GM12864 (cell line): Measurements from ENCODE around the gene FCRL5.
A peak's percentile ranks its signal among the peaks of the same experiment; 100 is the strongest.

Source experiments
- DNase-seq: peaks from one replicate; pipeline ENCODE4 v3.0.0-alpha.2; 2011; ENCODE audit warnings: low read depth
- H3K4me3 ChIP-seq: 2 replicates; pipeline ENCODE4 v1.5.1; 2011; ENCODE audit warnings: mild to moderate bottlenecking, low read depth, low read length, control low read depth
- TF ChIP-seq, protein P1 (sequence below): IDR thresholded peaks from 2 replicates; pipeline ENCODE4 v1.5.1; 2011; ENCODE audit warnings: low read depth, mild to moderate bottlenecking, moderate library complexity, low read length, control low read depth, inconsistent platforms; ENCODE audit errors: missing control alignments

Gene FCRL5

GRCh38 chr1:157584503-157584902 is 32.2 kb upstream of the FCRL5 start:
- DNase-seq, result no peak
- no peak overlapping the region for H3K4me3 ChIP-seq
- TF ChIP-seq, protein P1, sequence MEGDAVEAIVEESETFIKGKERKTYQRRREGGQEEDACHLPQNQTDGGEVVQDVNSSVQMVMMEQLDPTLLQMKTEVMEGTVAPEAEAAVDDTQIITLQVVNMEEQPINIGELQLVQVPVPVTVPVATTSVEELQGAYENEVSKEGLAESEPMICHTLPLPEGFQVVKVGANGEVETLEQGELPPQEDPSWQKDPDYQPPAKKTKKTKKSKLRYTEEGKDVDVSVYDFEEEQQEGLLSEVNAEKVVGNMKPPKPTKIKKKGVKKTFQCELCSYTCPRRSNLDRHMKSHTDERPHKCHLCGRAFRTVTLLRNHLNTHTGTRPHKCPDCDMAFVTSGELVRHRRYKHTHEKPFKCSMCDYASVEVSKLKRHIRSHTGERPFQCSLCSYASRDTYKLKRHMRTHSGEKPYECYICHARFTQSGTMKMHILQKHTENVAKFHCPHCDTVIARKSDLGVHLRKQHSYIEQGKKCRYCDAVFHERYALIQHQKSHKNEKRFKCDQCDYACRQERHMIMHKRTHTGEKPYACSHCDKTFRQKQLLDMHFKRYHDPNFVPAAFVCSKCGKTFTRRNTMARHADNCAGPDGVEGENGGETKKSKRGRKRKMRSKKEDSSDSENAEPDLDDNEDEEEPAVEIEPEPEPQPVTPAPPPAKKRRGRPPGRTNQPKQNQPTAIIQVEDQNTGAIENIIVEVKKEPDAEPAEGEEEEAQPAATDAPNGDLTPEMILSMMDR, result no peak

DNA sequence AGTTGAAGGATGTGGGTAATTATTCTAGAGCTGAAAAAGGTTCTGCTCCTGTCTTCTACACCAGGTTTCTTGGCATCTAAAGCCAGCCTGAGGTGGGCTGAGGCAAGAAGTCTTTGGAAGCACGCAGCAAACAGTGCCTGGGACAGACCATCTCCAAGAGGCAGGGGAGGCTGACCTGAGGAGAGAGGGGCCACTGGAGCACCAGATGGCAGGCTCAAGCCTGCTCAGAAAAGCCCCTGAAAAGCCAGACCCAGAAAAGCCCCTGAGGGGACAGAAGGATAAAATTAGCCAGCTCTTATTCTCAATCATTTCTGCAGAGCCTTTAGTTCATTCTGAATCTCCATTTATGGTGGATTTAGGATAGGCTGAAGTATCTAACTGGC is 28.5 kb upstream of the FCRL5 start:
- no peak overlapping the region for H3K4me3 ChIP-seq
- TF ChIP-seq, protein P1, result no peak
- no peak for DNase-seq

DNA sequence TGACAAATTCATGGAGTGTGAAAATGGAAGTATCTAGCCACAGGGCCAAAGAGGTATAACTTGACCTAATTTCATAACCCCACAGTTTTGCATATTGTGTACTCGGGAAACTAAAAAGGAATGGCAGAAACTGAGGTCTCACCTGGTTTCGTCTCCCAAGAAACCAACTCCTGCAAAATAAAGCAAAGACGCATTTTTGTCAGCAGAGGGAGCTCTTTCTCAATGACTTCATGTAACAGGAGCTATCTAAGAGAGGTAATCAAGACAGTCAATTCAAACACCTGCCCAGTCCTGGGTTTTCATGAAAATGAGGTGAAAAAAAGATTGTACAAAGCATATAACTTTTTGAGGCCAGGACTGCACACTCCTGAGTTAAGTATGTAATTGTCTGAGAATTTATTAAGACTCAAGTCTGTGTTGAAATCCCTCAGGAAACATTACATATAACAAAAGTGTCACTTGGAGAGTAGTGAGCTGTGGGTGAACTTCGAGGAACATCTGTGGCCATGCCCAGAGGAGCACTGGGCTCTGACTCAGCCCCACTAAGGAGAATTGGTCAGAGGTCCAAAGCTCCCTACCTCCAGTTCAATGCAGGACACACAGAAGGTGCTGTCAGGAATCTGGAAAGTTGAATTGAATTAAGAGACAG is 28.0 kb upstream of the FCRL5 start:
- H3K4me3 ChIP-seq, result no peak overlapping the region
- TF ChIP-seq, protein P1, result peak; percentile 75
- DNase-seq, result no peak

DNA sequence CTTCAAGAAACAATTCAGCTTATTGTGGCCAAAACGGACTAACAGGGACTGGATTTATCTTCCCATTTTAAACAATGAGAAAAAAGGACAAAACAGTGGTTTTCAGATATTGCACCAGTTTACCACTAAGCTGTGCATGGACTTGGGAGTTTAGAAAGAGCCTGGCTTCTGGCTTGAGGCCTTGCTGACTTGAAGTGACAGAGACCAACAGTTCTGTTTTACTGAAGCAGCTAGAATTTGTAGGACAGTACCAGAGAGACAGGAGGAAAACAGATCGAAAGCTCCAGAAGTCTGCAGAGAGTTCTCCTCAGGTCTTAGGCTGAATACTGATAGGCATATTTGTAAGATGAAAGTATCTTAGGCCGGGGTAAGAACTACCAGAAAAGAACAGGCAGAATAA is 25.1 kb upstream of the FCRL5 start:
- H3K4me3 ChIP-seq, result no peak overlapping the region
- TF ChIP-seq, protein P1, result no peak
- DNase-seq, result no peak

- H3K4me3 ChIP-seq, result no peak overlapping the region
- peak; percentile 41 for DNase-seq
- TF ChIP-seq, protein P1, result no peak
These were observed 23.4 kb upstream of the FCRL5 start for GRCh38 chr1:157575744-157576143.

DNA sequence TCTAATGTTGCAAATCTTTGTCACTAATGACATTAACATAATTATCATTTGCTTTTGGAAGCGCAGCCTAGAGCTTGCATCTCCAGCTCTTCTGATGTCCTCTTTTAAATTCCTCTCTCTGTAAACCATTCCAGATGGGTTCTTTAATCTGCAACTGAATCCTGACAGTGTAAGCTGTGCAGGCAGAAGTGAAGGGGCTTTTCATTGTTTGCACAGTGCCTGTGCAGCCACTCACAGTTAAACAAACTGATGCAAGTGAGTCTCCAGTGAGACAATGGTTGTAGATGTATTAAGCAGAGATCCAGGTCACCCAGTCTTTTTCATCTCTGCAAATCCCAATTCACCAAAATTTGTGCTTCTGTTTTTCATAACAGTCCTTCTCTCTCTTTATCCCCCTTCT is 22.5 kb upstream of the FCRL5 start:
- H3K4me3 ChIP-seq, result no peak overlapping the region
- TF ChIP-seq, protein P1, result no peak
- DNase-seq, result no peak
